ENCODE data around the gene PLB1.

The PLB1 gene

DNA sequence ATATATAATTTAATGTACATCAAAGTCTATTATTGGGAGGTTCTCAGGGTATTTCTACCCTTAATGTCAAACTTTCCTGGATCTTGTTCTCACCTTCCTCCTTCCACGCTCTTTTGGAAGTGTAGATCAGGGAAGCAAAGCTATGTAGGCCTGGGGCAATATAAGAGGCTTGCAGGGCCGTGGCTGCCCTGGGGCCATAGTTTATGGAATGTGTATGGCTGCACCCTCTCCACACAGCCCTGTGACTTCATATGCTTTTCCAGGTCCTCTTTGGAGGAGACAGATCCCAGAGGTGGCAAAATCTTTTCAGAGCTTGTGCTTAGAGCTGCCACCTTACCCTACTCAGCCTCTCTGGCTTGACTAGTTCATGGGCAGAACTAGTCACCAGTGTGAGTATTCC lies 82.9 kb downstream of the PLB1 start:
- Histone ChIP-seq H3K4me1 (ENCODE audit: control insufficient read depth, insufficient read depth, low read length) (no peaks in the 10 kb centered on the region), H3K36me3 (ENCODE audit: control insufficient read depth, insufficient read depth, low read length) (no peaks in the 10 kb centered on the region), H3K9ac (ENCODE audit: low read depth, low read length) (no peak overlapping the region), H3K4me3 (ENCODE audit: low read depth, low read length) (no peak overlapping the region), H3K27me3 (ENCODE audit: control insufficient read depth, insufficient read depth, low read length) (no peaks in the 10 kb centered on the region), H3K9me3 (ENCODE audit: control insufficient read depth, insufficient read depth, low read length) (no peaks in the 10 kb centered on the region)

DNA sequence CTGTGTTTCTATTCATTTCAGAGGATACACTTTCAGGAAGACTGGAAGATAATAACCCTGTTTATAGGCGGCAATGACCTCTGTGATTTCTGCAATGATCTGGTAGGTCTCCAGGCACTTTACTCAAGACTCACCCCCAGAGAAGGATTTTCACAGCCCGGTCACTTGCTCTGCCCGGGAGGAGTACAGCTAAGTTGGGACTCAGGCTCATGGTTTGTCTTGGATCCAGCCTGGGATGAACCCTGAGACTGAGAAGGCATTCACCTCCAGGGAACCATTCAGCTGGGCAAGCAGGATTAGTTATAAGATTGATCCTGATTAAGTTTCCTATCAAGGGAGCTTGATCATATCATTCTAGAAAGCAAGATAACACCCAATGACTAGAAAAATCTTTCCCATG lies 83.7 kb downstream of the PLB1 start:
- no peak overlapping the region for H3K4me3 ChIP-seq (ENCODE audit: low read depth, low read length)
- no peaks in the 10 kb centered on the region for H3K36me3 ChIP-seq (ENCODE audit: control insufficient read depth, insufficient read depth, low read length)
- no peak overlapping the region for H3K9ac ChIP-seq (ENCODE audit: low read depth, low read length)
- peaks cover 2% of the 10 kb centered on the region for H3K4me1 ChIP-seq (ENCODE audit: control insufficient read depth, insufficient read depth, low read length)
- no peaks in the 10 kb centered on the region for H3K9me3 ChIP-seq (ENCODE audit: control insufficient read depth, insufficient read depth, low read length)
- H3K27me3 ChIP-seq (ENCODE audit: control insufficient read depth, insufficient read depth, low read length), result no peaks in the 10 kb centered on the region

DNA sequence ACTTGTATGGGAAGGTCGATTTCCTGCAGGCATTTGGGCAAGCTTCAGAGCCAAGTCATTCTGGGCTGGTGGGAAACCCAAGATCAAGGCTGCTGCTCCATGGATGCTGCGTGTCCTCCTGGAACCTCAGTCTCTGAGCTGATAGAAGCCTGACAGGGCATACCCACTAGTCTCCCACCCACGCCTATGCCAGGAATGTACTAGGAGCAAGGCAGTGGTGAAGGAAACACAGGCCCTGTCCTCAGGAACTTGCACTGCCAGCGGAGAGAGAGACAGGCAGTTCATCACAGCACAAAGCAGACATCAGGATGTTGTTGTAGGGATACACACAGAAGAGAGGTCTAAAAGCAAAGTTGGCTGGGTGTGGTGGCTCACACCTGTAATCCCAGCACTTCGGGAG lies 84.2 kb downstream of the PLB1 start:
- no peak overlapping the region for H3K4me3 ChIP-seq (ENCODE audit: low read depth, low read length)
- H3K4me1 ChIP-seq (ENCODE audit: control insufficient read depth, insufficient read depth, low read length), result peaks cover 2% of the 10 kb centered on the region
- no peaks in the 10 kb centered on the region for H3K9me3 ChIP-seq (ENCODE audit: control insufficient read depth, insufficient read depth, low read length)
- H3K36me3 ChIP-seq (ENCODE audit: control insufficient read depth, insufficient read depth, low read length), result no peaks in the 10 kb centered on the region
- H3K27me3 ChIP-seq (ENCODE audit: control insufficient read depth, insufficient read depth, low read length), result no peaks in the 10 kb centered on the region
- H3K9ac ChIP-seq (ENCODE audit: low read depth, low read length), result no peak overlapping the region

DNA sequence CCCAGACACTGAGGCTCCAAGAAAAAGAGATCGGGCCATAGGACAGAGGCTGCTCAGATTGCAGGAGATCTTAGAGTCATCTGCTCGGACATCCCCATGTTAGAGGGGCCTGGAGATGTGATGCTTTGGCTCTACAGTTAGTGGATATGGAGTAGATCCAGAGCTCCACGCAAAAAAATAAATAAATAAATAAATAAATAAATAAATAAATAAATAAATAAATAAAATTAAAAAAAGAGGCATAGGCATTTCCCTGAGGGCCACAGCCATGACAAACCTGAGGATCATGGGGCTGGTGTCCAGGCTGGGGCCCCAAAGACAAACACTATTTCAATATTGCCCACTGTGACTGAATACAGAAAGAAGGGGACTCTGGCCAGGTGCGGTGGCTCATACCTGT lies 85.5 kb downstream of the PLB1 start:
- H3K27me3 ChIP-seq (ENCODE audit: control insufficient read depth, insufficient read depth, low read length), result no peaks in the 10 kb centered on the region
- peaks cover 2% of the 10 kb centered on the region for H3K4me1 ChIP-seq (ENCODE audit: control insufficient read depth, insufficient read depth, low read length)
- H3K9ac ChIP-seq (ENCODE audit: low read depth, low read length), result no peak overlapping the region
- no peaks in the 10 kb centered on the region for H3K36me3 ChIP-seq (ENCODE audit: control insufficient read depth, insufficient read depth, low read length)
- no peak overlapping the region for H3K4me3 ChIP-seq (ENCODE audit: low read depth, low read length)
- H3K9me3 ChIP-seq (ENCODE audit: control insufficient read depth, insufficient read depth, low read length), result no peaks in the 10 kb centered on the region

DNA sequence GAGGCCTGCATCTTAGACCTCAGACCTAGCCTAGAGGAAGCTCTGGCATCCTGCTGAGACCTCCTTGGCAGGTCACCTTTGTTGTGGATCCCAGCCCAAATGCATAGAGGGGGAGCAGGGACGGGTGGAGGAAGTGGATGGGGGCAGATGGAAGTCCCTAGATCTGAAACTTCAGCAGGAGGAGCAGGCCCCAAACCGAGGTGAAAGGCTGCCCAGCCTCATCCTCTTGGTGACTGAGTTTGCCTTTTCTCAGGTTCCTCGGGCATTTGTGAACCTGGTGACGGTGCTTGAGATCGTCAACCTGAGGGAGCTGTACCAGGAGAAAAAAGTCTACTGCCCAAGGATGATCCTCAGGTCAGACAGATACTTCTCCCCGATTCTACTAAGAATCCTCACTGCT lies 86.3 kb downstream of the PLB1 start:
- Histone ChIP-seq H3K36me3 (ENCODE audit: control insufficient read depth, insufficient read depth, low read length) (no peaks in the 10 kb centered on the region), H3K9me3 (ENCODE audit: control insufficient read depth, insufficient read depth, low read length) (no peaks in the 10 kb centered on the region), H3K9ac (ENCODE audit: low read depth, low read length) (no peak overlapping the region), H3K4me1 (ENCODE audit: control insufficient read depth, insufficient read depth, low read length) (peaks cover 2% of the 10 kb centered on the region), H3K4me3 (ENCODE audit: low read depth, low read length) (no peak overlapping the region), H3K27me3 (ENCODE audit: control insufficient read depth, insufficient read depth, low read length) (no peaks in the 10 kb centered on the region)

DNA sequence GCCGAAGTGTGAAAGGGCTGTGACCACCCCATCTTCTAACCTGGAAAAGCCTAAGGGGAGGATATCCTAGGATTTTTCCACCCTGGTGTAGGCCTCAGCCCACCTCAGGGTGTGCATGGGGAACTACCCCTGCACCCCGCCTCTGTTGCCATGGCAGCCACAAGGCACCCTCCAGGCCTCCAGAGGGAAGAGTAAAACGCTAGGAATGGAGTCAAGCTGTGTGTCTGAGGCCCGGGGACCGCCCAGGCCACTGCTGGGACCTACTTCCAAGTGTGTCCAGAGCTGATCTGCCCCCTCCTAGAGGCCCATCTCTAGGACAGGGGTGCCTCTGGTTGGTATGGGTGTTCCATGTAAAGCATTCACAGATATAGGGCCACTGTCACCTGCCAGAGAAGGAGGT lies 86.7 kb downstream of the PLB1 start:
- Histone ChIP-seq H3K27me3 (ENCODE audit: control insufficient read depth, insufficient read depth, low read length) (no peaks in the 10 kb centered on the region), H3K4me1 (ENCODE audit: control insufficient read depth, insufficient read depth, low read length) (peaks cover 2% of the 10 kb centered on the region), H3K9ac (ENCODE audit: low read depth, low read length) (no peak overlapping the region), H3K9me3 (ENCODE audit: control insufficient read depth, insufficient read depth, low read length) (no peaks in the 10 kb centered on the region), H3K36me3 (ENCODE audit: control insufficient read depth, insufficient read depth, low read length) (no peaks in the 10 kb centered on the region), H3K4me3 (ENCODE audit: low read depth, low read length) (no peak overlapping the region)

DNA sequence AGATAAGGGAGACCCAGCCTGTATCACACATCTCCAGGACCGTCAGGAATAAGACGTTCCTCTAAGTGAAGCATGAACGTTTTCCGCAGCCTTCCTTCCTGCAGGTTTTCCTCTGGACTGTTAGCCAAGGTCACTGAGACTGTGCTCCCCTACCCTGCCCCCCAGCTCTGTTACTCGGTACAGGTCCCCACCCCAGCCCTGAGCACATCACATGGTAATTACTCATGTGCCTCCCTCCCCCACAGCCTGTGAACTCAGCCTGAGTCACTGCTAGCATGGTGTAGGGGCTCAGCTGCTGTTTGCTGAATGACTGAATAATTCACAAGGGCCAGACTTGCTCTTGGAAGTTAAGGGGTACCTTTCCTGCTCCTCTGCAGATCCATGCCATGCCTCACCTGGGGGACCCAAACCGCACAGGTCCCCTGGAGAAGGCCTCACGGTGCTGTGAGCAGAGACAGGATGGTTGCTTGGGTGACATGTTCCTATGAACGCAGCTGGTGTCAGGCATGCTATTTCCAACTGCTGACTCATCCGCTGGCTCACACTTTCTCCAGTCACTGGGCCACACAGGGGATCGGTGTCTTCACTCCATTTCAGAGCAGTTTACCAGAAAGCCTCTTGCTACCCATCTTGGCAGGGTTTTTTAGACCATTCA lies 88.2 kb downstream of the PLB1 start:
- Histone ChIP-seq H3K9me3 (ENCODE audit: control insufficient read depth, insufficient read depth, low read length) (no peaks in the 10 kb centered on the region), H3K27me3 (ENCODE audit: control insufficient read depth, insufficient read depth, low read length) (no peaks in the 10 kb centered on the region), H3K9ac (ENCODE audit: low read depth, low read length) (no peak overlapping the region), H3K36me3 (ENCODE audit: control insufficient read depth, insufficient read depth, low read length) (no peaks in the 10 kb centered on the region), H3K4me3 (ENCODE audit: low read depth, low read length) (no peak overlapping the region), H3K4me1 (ENCODE audit: control insufficient read depth, insufficient read depth, low read length) (peaks cover 2% of the 10 kb centered on the region)

DNA sequence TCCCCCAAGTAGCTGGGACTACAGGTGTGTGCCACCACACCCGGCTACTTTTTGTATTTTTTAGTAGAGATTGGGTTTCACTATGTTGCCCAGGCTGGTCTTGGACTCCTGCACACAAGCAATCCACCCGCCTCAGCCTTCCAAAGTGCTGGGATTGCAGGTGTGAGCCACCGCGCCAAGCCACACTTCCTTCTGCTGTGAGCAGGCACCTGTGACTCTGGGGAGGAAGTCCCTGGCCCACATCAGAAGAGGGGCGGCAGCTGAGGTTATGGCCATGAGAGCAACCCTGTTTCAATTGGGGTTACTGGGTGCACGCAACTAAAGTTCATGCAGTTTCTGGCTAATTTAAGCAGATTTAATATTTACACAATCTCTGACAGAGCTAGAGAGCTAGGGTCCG lies 91.0 kb downstream of the PLB1 start:
- Histone ChIP-seq H3K9me3 (ENCODE audit: control insufficient read depth, insufficient read depth, low read length) (no peaks in the 10 kb centered on the region), H3K4me1 (ENCODE audit: control insufficient read depth, insufficient read depth, low read length) (peaks cover 2% of the 10 kb centered on the region), H3K4me3 (ENCODE audit: low read depth, low read length) (no peak overlapping the region)

DNA sequence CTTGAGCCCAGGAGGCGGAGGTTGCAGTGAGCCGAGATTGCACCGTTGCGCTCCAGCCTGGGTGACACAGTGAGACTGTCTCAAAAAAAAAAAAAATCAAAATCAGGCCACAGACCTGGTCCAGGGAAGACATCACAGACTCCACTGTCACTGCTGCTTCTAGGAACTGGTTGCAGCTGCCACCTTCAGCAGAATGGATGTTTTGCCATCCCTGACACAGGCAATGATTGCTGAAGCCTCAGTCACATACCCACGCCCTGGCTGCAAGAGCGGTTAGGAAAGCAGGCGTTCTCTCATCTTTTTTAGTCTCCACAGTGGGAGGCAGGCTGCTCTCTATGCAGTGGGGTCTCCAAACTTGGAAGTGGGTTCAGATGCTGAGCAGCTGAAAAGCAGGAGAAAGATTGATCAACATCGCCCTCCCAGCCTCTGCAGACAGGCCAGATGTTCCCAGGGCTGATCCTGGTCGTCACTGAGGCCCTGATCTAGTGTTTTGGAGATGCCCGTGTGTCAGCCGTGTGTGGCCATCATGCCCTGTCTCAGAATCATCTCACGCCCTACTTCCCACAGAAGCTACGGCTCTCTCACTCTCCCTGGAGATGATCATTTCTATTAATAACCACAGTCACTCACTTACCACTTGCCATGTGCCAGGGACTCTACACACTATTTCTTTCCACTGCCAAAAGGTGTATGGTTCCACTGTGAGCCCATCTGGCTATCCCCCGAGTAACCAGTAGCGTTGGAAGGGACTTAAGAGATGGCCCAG lies 91.8 kb downstream of the PLB1 start:
- Histone ChIP-seq H3K36me3 (ENCODE audit: control insufficient read depth, insufficient read depth, low read length) (no peaks in the 10 kb centered on the region), H3K9me3 (ENCODE audit: control insufficient read depth, insufficient read depth, low read length) (no peaks in the 10 kb centered on the region), H3K4me3 (ENCODE audit: low read depth, low read length) (no peak overlapping the region), H3K27me3 (ENCODE audit: control insufficient read depth, insufficient read depth, low read length) (no peaks in the 10 kb centered on the region), H3K4me1 (ENCODE audit: control insufficient read depth, insufficient read depth, low read length) (peaks cover 2% of the 10 kb centered on the region), H3K9ac (ENCODE audit: low read depth, low read length) (no peak overlapping the region)

More for the DNA sequence above, 91.0 kb downstream of the PLB1 start:
- H3K27me3 ChIP-seq (ENCODE audit: control insufficient read depth, insufficient read depth, low read length), result no peaks in the 10 kb centered on the region
- no peaks in the 10 kb centered on the region for H3K36me3 ChIP-seq (ENCODE audit: control insufficient read depth, insufficient read depth, low read length)
- no peak overlapping the region for H3K9ac ChIP-seq (ENCODE audit: low read depth, low read length)

DNA sequence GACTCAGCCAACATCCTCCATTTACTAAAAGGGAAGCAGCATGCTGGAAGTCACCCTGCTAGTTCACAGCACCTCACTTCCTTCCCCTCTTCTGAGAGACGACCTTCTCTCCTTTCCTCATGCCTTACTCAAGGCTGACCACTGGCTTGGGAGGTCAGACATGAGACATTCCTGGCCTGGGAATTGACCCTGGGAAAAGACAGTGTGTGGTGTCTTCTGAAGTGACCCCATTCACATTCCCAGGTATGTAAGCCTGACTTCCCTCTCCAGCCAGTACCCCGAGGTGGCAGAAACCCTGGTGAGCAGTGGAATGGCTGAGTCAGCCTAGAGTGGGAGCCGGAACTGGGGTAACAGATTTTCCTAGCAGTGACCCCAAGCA lies 92.4 kb downstream of the PLB1 start:
- Histone ChIP-seq H3K9me3 (ENCODE audit: control insufficient read depth, insufficient read depth, low read length) (no peaks in the 10 kb centered on the region), H3K27me3 (ENCODE audit: control insufficient read depth, insufficient read depth, low read length) (no peaks in the 10 kb centered on the region), H3K4me3 (ENCODE audit: low read depth, low read length) (no peak overlapping the region), H3K9ac (ENCODE audit: low read depth, low read length) (no peak overlapping the region), H3K36me3 (ENCODE audit: control insufficient read depth, insufficient read depth, low read length) (no peaks in the 10 kb centered on the region), H3K4me1 (ENCODE audit: control insufficient read depth, insufficient read depth, low read length) (peaks cover 5% of the 10 kb centered on the region)

DNA sequence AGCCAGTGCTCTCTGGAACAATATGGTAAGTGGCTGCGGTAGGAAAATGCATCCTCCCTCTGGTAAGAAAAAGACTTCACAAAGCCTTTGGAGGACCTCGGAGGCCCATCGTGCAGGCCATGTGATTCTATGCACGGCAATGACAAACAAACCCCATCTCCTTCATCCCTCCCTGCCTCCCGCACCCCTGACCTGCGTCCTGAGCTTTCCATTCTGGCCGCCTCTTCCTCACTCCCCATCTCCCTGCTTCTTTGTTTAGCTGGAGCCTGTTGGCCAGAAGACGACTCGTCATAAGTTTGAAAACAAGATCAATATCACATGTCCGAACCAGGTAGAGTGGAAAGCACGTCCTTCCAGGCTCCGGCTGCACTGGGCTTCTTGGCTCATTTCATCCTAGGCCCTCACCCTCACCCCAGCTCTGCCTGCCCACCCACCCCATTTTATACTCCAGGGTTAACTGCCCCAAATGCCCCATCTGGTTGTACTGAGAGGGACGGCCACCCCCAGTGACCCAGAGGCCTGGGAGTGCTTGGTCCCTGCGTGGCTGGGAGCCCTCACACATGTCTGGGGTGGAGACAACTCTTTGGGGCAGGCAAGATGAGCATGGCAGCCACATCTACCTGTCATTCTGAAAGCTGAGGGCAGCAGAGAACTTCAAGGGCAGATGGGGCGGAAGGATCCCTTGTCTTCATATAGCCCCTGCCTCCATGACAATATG lies 94.0 kb downstream of the PLB1 start:
- H3K9ac ChIP-seq (ENCODE audit: low read depth, low read length), result no peak overlapping the region
- H3K27me3 ChIP-seq (ENCODE audit: control insufficient read depth, insufficient read depth, low read length), result no peaks in the 10 kb centered on the region
- peaks cover 15% of the 10 kb centered on the region for H3K4me1 ChIP-seq (ENCODE audit: control insufficient read depth, insufficient read depth, low read length)
- H3K4me3 ChIP-seq (ENCODE audit: low read depth, low read length), result no peak overlapping the region
- H3K36me3 ChIP-seq (ENCODE audit: control insufficient read depth, insufficient read depth, low read length), result no peaks in the 10 kb centered on the region
- H3K9me3 ChIP-seq (ENCODE audit: control insufficient read depth, insufficient read depth, low read length), result no peaks in the 10 kb centered on the region
